HG03432 (cell line): ENCODE data around the gene B3GNT9.

Experiments used
- ATAC-seq: cut with Tn5 transposase; IDR thresholded peaks from one replicate; pipeline ENCODE4 v1.9.1; 2021; ENCODE audit warnings: mild to moderate bottlenecking, moderate library complexity; ENCODE audit not compliant: unreplicated experiment

Gene B3GNT9

DNA sequence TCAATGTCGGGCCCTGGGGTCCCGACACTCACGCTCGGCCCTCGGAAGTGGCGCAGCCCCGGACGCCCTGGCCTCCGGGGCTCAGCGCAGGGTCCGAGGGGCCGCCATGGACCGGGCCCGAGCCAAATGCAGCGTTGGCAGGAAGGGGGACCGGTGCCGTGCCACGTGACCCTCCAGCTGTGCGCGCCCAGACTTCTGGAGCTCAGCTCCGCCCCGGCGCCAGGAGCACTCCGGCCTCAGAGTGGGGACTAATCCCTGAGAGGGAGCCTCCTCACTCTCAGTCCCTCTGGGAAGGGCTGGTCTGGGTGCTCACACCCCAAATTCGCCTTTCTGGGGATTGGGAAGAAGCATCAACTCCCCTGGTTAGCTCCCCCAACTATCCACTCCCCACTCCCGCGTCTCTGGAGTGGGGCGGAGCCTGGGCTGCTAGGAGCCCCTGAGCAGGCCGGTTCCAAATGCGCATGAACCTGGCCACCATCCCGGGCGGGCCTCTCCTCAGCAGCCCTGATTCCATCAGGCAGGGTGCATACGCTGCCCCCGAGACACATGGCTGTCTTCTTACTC is at the start of gene B3GNT9:
B3GNT9 (minus strand) TSS at position 166 of the 564 bp plus-strand sequence. CDS start 513 bp downstream, outside the sequence.
- peak; percentile 62 for ATAC-seq

- no peak for ATAC-seq
Measured at GRCh38 chr16:67200491-67200890, 49.7 kb upstream of the B3GNT9 start.

DNA sequence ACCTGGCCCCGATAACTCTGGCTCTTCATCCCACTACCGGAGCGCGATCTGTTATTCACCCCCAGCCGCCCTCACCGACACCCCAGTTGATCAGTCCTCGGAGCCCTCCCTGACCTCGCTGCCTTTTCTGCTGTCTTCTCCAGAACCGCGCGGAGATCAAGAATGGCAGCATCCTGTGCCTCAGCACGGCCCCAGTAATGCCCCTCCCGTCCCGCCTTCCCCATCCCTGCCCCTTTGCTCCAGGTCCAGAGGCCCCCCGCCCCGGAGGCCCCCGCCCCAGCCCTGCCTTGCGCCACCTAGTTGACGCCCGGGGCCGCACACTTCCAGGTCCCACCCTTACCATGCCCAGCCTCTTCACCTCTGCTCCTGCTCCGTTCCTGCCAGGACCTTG is 49.0 kb upstream of the B3GNT9 start:
- no peak for ATAC-seq

GRCh38 chr16:67199011-67199807 is 48.4 kb upstream of the B3GNT9 start, which contains the start of gene ELMO3:
Gene ELMO3, plus strand, starts transcription at chr16:67199131. Its CDS starts 196 bp downstream, at chr16:67199327.
- no peak for ATAC-seq

GRCh38 chr16:67198238-67198734 is 47.5 kb upstream of the B3GNT9 start:
- ATAC-seq = no peak

DNA sequence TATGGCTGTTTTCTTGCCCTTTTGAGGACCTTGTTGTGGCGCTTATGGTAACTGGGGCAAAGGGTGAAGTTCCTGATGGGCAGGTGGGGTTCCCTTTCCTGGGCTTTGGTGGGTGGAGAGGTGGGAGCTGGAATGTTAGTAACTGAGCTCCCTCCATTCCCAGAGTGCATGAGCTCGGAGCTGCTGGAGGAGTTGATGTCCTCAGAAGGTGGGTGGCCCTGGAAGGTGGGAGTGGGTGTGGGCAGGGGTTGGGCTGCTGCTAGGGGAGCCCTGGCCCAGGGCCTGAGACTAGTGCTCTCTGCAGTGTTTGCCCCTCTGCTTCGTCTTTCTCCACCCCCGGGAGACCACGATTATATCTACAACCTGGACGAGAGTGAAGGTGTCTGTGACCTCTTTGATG is 46.9 kb upstream of the B3GNT9 start:
- ATAC-seq = no peak

DNA sequence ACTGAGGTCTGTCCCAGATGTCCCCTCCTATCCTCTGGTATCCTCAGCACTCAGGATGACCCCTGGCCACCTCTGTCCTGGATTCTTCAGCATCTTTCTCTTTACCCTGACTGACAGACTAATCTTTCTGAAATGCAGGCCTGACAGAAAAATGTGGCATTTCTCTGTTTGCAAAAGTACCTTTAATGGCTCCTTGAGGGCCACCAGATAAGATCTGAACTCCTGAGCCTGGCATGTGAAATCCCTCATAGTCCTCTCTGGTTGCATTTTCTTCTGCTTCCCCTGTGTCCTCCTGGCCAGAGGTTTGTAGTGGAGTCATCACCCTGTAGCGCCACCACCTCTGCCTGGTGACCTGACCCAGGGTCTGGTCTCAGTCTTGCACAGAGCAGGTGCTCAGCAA is 46.1 kb upstream of the B3GNT9 start:
- ATAC-seq = no peak

DNA sequence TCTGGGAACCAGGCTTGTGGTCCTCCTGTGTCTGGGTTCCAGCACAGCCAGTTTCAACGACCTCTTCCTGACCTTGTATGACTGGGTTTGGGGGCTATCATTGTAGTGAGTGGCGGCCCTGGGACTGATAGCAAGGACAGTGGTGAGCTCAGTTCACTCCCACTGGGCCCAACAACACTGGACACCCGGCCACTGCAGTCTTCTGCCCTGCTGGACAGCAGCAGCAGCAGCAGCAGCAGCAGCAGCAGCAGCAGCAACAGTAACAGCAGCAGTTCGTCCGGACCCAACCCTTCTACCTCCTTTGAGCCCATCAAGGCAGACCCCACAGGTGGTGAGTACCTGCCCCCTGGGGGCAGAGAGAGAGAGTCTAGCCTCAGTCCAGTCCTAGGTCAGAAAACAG is 44.9 kb upstream of the B3GNT9 start:
- no peak for ATAC-seq

DNA sequence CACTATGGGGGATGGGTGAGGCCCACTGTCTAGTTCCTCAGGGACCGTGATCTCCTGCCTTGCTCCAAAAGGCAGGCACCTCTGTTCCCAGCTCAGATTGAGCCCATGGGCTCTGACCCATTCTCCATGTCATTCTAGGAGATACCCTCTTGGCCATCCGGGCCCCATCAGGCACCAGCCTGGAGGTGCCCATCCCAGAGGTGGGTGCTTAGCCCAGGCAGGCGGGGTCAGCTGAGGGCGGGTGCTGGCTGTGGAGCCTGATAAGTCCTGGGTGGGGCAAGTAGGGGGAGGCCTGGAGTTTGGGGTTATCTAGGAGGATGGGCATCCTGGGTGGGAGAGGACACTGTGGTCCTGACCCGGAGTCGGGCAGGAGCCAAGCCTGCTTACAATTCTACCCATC is 43.5 kb upstream of the B3GNT9 start:
- no peak for ATAC-seq

GRCh38 chr16:67193536-67193935 is 42.7 kb upstream of the B3GNT9 start:
- ATAC-seq = no peak

DNA sequence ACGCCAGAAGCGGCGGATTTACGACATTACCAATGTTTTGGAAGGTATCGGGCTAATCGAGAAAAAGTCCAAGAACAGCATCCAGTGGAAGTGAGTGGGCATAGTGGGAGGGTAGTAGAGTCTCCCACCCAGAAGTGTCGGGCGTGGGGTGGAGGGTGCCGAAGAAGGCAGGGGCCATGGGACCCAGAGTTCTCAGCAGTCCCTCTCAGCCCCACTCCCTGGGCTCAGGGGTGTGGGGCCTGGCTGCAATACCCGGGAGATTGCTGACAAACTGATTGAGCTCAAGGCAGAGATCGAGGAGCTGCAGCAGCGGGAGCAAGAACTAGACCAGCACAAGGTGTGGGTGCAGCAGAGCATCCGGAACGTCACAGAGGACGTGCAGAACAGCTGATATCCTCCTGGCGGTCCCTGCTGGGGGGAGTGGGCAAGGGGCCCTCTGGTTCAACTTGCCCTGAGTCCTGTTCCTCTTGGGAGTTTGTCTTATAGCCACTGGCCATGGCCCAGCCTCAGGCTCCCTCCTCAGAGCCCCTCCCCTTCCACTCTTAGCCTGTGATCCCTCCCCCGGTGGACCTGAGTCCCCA is 42.1 kb upstream of the B3GNT9 start:
- no peak for ATAC-seq

DNA sequence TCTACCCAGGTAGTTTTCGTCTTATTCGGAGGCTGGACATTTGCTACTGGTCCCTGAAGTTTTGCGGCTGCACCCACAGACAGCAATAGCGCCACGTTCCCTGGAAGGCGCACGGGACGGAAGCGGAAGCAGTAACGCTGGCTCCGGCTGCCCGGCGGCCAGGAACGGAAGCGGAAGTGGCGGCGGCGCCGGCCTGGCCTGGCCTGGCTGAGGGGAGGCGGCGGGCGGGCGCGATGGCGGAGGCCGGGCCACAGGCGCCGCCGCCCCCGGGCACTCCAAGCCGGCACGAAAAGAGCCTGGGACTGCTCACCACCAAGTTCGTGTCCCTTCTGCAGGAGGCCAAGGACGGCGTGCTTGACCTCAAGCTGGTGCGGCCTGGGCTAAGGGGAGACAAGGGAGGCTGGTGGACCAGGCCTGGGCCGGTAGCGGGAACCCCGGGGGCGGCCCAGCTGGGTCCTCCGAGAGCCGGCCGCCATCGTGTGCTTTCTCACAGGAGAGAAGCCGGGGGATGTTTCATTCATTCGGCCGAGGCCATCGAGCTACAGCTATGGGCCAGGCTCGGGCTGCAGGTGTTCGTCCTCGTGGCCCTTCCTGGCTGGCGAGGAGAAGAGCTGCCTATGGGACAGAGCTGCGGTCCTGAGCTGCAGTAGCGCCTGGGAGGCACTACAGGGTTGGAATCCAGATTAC is 41.3 kb upstream of the B3GNT9 start, which contains the start of gene E2F4:
E2F4 (plus strand) TSS at position 161 of the 687 bp plus-strand sequence; CDS start at position 234, 73 bp downstream.
- ATAC-seq = peak; percentile 91

DNA sequence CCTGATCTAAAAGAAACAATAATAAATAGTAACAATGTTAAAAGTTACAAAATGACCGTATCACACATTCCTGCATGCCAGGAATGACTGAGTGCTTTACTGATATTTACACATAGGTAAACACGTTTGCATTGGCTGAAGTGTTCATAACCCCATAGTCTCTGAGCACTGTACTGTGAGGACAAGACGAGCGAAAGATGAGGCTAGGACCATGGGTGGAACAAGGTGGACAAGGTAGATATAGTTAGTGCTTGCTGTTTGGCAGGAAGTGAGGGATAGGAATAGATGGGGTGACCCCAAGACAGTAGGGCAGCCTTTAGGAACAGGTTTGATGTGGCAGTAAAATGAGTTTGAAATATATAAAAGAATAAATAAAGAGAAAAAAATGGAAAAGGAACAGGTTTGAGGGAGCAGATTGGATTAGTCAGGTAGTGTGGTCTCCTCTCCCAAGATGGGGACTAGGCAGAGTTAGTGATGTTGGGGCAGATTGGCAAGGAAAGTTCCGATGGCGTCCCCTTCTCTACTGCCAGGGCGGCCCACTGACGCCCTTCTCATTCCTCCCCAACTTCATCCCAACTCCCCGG is 40.7 kb upstream of the B3GNT9 start:
- peak; percentile 3 for ATAC-seq

DNA sequence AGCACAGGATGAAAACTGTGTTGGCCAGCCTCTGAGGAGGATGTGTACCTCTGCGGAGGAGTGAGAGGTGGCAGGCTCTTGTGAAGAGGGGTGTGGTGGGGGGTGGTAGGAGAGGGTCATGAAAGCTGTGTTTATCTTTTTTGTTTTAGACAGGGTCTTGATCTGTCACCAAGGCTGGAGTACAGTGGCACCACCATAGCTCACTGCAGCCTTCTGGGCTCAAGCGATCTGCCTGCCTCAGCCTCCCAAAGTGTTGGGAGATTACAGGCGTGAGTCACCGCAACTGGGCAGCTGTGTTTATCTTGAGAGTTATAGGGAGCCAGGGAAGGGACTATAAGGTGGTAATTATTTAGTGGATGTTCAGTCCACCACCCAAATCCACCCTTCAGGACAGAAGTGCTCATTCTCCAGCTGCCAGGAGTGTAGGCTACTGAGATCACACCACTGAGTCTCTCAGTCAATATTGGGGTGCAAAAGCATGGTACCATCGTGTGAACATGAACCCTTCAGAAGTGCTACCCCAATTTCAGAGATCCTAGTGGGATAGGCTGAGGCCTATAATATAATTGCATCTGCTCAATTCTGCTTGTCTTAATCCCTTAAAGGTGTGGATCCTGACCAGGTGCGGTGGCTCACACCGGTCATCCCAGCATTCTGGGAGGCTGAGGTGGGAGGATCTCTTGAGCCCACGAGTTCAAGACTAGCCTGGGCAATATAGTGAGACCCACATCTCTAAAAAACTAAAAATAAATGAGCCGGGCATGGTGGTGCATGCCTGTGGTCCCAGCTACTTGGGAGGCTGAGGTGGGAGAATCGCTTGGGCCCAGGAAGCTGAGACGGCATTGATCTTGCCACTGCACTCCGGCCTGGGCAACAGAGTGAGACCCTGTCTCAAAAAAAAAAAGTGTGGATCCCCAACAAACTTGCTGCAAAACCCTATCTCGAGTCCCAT is 39.9 kb upstream of the B3GNT9 start:
- ATAC-seq = no peak

GRCh38 chr16:67190041-67190440 is 39.2 kb upstream of the B3GNT9 start, which contains the start of gene EXOC3L1:
Gene EXOC3L1, minus strand, starts transcription at chr16:67190136. Its CDS starts 460 bp downstream, at chr16:67189676.
- no peak for ATAC-seq

DNA sequence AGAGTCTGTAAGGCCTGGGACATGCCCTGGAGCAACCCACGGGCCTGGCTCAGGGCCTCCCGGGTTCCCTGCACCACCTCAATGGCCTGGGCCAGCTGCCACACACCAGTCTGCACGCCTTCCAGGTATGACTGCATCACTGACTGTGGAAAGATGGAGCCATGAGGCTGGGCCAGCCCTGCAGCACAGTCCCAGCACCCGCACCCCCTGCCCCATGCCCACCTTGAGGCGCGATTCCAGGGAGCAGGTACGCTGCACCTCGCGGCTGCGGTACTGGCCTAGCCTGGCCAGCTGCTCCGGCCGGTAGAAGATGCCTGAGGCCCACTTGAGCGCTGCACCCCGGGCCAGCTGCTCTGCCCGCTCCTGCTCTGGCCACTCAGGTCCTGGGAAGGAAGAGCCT is 38.0 kb upstream of the B3GNT9 start:
- no peak for ATAC-seq

GRCh38 chr16:67188323-67188722 is 37.5 kb upstream of the B3GNT9 start:
- no peak for ATAC-seq

DNA sequence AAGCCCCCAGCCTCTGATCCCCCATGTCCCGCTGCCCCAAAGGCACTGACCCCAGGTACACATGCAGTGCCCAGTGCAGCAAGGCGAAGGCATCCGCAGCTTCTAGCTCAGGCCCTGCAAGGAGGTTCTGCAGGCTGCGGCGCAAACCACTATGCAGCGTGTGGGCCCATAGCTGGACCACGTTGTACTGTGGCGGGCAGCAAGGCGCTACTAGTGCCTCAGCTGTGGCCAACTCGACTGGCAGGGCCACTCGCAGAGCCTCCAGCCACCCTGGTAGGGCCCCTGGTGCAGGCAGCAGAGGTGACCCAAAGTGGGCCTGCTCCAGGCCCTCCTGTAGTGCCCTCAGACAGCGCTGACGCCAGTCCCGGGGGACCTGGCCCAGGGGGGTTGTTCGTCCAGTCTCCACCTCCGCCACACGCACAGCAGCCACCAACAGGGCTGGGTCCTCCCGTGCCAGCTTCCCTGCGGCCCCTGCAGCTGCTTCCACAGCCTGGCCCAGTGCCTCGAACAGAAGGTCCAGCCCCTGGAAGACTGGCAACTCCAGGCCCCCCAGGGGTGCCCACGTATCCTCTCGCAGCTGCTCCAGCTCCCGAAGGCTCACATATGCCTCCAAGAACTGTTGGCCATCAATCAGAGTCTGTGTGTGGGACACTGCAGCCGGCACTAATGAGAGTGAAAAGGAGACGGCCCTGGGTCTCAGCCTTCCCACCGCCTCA is 36.5 kb upstream of the B3GNT9 start:
- no peak for ATAC-seq

DNA sequence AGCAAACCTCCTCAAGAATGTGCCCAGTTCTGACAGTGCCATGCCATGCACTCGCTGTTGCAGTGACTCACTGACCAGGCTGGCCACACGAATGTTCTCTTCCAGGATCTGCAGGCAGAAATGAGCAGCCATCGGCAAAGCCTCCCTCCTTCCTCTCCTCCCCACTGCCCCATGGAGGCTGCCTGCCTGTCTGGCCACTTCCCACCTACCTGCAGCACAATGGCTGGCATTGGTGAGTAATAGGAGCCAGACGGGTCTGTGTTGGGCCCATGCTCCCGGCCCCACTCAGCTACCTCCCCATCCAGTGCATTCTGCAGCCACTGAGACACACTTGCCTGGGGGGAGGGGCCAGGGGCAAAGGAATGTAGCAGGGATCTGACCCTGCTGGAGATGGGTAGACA is 35.8 kb upstream of the B3GNT9 start:
- ATAC-seq = no peak
